ENCODE data around the gene MIPOL1.

MIPOL1 gene

GRCh38 chr14:37422748-37423147, 225.0 kb downstream of the MIPOL1 start:
- no peak for TF ChIP-seq GATA3 (IDR thresholded peaks at IDR 0.05; ENCODE audit: low read depth, low read length)
- no peak for TF ChIP-seq GATA2 (IDR thresholded peaks at IDR 0.05; ENCODE audit: low read depth, low read length)

- TF ChIP-seq GATA3 (IDR thresholded peaks at IDR 0.05; ENCODE audit: low read depth, low read length) = no peak
- no peak for TF ChIP-seq GATA2 (IDR thresholded peaks at IDR 0.05; ENCODE audit: low read depth, low read length)
These were observed 231.2 kb downstream of the MIPOL1 start for GRCh38 chr14:37428954-37429353.

- no peak for TF ChIP-seq GATA2 (IDR thresholded peaks at IDR 0.05; ENCODE audit: low read depth, low read length)
- no peak for TF ChIP-seq GATA3 (IDR thresholded peaks at IDR 0.05; ENCODE audit: low read depth, low read length)
These were observed 231.9 kb downstream of the MIPOL1 start for GRCh38 chr14:37429618-37430017.

GRCh38 chr14:37434867-37435266, 237.1 kb downstream of the MIPOL1 start:
- TF ChIP-seq GATA3 (IDR thresholded peaks at IDR 0.05; ENCODE audit: low read depth, low read length) = no peak
- TF ChIP-seq GATA2 (IDR thresholded peaks at IDR 0.05; ENCODE audit: low read depth, low read length) = no peak

- no peak for TF ChIP-seq GATA2 (IDR thresholded peaks at IDR 0.05; ENCODE audit: low read depth, low read length)
- TF ChIP-seq GATA3 (IDR thresholded peaks at IDR 0.05; ENCODE audit: low read depth, low read length) = no peak
These were observed 238.8 kb downstream of the MIPOL1 start for GRCh38 chr14:37436519-37436918.

DNA sequence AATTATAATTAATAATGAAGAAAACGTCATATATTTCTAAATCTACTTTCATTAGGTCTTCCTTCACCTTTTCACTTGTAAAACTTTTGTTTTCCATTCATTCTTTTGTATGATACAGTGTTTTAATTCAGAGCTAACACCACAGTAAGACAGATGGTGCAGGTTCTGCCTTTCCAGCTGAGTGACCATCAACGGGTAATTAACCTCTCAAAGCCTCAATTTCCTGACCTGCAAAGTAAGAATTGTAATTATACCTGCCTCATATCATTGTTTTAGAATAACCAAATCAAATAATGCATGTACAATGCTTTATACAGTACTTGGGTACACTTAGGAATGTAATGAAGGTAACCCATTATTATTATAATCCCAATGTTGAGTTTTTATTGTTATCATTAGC, 239.8 kb downstream of the MIPOL1 start:
- TF ChIP-seq GATA3 (IDR thresholded peaks at IDR 0.05; ENCODE audit: low read depth, low read length) = no peak
- TF ChIP-seq GATA2 (IDR thresholded peaks at IDR 0.05; ENCODE audit: low read depth, low read length) = no peak

DNA sequence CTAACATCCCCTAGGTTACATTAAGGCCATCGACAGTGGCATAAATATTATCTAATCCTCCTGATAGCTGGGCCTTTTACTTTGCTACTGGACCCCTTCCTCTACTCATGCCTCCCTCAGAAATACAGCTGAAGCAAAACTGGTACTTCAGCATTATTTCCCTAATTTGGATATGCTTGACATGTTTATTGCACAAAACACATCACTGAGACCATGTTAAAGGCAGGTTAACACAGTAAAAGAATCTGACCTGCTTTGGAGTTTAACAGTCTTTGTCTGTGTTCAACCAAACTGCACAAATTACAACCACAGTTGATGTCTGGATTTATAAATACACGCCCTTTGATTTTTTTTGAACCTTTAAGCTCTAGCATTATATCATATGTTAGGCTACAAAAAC, 240.7 kb downstream of the MIPOL1 start:
- no peak for TF ChIP-seq GATA3 (IDR thresholded peaks at IDR 0.05; ENCODE audit: low read depth, low read length)
- TF ChIP-seq GATA2 (IDR thresholded peaks at IDR 0.05; ENCODE audit: low read depth, low read length) = no peak

GRCh38 chr14:37443461-37443860, 245.7 kb downstream of the MIPOL1 start:
- TF ChIP-seq GATA3 (IDR thresholded peaks at IDR 0.05; ENCODE audit: low read depth, low read length) = no peak
- no peak for TF ChIP-seq GATA2 (IDR thresholded peaks at IDR 0.05; ENCODE audit: low read depth, low read length)

DNA sequence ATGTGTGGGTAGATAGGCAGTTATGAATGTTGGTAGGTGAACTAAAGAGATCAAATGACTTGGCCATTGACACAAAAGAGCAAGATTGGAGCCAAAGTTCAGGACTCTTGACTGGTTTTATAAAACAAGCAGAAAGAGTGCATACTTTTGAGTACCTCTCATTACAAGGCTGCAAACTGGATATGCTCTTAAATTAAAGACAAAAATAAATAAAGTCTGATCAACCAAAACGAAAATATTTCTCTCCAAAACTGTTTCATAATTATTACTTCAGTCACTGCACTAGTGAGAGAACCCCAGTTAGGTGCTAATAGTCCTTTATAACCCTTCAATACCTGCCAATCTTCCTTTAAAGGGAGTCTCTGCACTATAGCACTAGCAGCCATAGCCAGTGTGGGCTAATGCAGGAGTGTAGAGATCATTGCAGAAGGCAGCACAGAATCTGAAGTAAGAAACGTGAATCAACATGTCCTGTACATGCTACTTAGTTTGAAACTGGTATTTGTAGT, 250.2 kb downstream of the MIPOL1 start:
- TF ChIP-seq GATA2 (IDR thresholded peaks at IDR 0.05; ENCODE audit: low read depth, low read length) (no peak), GATA3 (IDR thresholded peaks at IDR 0.05; ENCODE audit: low read depth, low read length) (no peak)

DNA sequence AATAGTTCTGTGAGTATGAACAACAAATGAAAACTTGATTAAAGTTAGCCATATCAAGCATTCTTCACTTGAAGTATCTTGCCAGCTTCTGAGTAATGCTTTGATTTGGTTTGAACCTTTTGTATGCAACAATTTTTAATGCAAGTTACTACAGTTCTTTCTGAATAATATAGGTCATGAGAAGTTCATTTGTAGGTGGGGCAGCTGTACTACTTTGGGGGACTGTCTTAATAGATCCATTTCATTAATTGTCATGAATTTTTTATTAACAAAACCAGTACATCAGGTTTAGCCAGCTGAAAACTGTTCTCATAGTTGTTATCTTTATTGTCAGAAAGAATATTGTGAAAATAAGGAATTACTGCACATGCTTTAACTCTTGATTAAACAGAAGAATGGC, 254.6 kb downstream of the MIPOL1 start:
- TF ChIP-seq GATA2 (IDR thresholded peaks at IDR 0.05; ENCODE audit: low read depth, low read length) = no peak
- TF ChIP-seq GATA3 (IDR thresholded peaks at IDR 0.05; ENCODE audit: low read depth, low read length) = no peak

GRCh38 chr14:37453985-37454384, 256.2 kb downstream of the MIPOL1 start:
- TF ChIP-seq GATA3 (IDR thresholded peaks at IDR 0.05; ENCODE audit: low read depth, low read length) (no peak), GATA2 (IDR thresholded peaks at IDR 0.05; ENCODE audit: low read depth, low read length) (no peak)

- TF ChIP-seq GATA3 (IDR thresholded peaks at IDR 0.05; ENCODE audit: low read depth, low read length) = no peak
- no peak for TF ChIP-seq GATA2 (IDR thresholded peaks at IDR 0.05; ENCODE audit: low read depth, low read length)
These were observed 259.6 kb downstream of the MIPOL1 start for GRCh38 chr14:37457334-37457733.

- no peak for TF ChIP-seq GATA2 (IDR thresholded peaks at IDR 0.05; ENCODE audit: low read depth, low read length)
- TF ChIP-seq GATA3 (IDR thresholded peaks at IDR 0.05; ENCODE audit: low read depth, low read length) = no peak
These were observed 266.6 kb downstream of the MIPOL1 start for GRCh38 chr14:37464192-37464858.

- TF ChIP-seq GATA3 (IDR thresholded peaks at IDR 0.05; ENCODE audit: low read depth, low read length) (no peak), GATA2 (IDR thresholded peaks at IDR 0.05; ENCODE audit: low read depth, low read length) (no peak)
These were observed 268.4 kb downstream of the MIPOL1 start for GRCh38 chr14:37466003-37466622.

DNA sequence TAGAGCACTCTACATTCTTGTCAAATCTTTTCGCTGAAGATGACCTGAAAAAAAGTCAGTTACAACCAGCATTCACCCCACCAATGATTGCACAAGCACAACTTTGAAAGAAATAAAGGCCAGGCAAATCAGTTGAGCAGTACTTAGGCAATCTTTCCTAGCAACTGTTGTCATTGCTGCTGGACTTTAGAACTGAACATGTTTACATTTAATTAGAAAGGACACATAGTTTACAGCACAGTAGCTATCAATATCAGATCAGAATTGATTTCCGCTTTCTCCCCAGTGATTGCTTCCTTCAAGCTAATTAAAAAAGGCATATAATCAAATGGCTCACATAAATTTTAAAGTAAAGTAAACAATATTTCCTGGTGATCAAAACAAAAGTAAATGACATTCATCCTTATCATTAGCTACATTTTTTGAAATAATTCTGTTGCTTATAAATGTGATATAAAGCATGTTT, 268.9 kb downstream of the MIPOL1 start:
- TF ChIP-seq GATA2 (IDR thresholded peaks at IDR 0.05; ENCODE audit: low read depth, low read length) (no peak), GATA3 (IDR thresholded peaks at IDR 0.05; ENCODE audit: low read depth, low read length) (no peak)
